Spinal cord (tissue), 10 donors: Measurements from ENCODE around the gene COMT. TPM values are rescaled to one million over a fixed set of nuclear protein-coding genes. Genes with fewer than 3 reads are reported as not detected.

Source experiments
- DNase-seq, 6 donors: peaks; one replicate each; pipeline versions ENCODE4 v3.0.0 to v3.0.0-alpha.2; 2013 to 2015; ENCODE audit warnings: low spot score in 6 of 6, low read depth in 4 of 6
- H3K27ac ChIP-seq: one replicate; pipeline ENCODE4 v1.5.1; 2013; ENCODE audit warnings: low read depth, low read length, control low read depth
- H3K27me3 ChIP-seq: one replicate; pipeline ENCODE4 v1.6.1; 2013; ENCODE audit warnings: low read length; ENCODE audit not compliant: control insufficient read depth, insufficient read depth
- H3K36me3 ChIP-seq: one replicate; pipeline ENCODE4 v1.6.1; 2013; ENCODE audit warnings: low read length; ENCODE audit not compliant: control insufficient read depth, insufficient read depth
- H3K4me1 ChIP-seq: one replicate; pipeline ENCODE4 v1.6.1; 2013; ENCODE audit warnings: low read length; ENCODE audit not compliant: control insufficient read depth, insufficient read depth
- H3K4me3 ChIP-seq: one replicate; pipeline ENCODE4 v1.5.1; 2013; ENCODE audit warnings: low read depth, low read length, control low read depth
- H3K9me3 ChIP-seq: one replicate; pipeline ENCODE4 v1.6.1; 2013; ENCODE audit warnings: low read length; ENCODE audit not compliant: control insufficient read depth, insufficient read depth
- WGBS: methylation state at CpG from one replicate; pipeline ENCODE4 v1.1.5; 2013; ENCODE audit warnings: missing lambda C conversion rate; ENCODE audit not compliant: insufficient coverage; 5-methylcytosine and 5-hydroxymethylcytosine counted together
- polyA plus RNA-seq, 2 donors: library from polyadenylated mRNA; unstranded; fragments of 120-200 nt; gene quantifications; one replicate each; pipeline ENCODE4 v1.2.1, GENCODE V29; 2013; ENCODE audit not compliant: insufficient read length in 2 of 2
- total RNA-seq, 2 donors: library from RNA; depleted of rRNA in 1 of 2; stranded (reverse); fragments of 120-200 nt in 1 of 2; fragments of >200 nt in 1 of 2; gene quantifications; one replicate each; pipeline versions ENCODE4 v1.2.3 to v1.2.4, GENCODE V29; 2013 to 2014
- donor health status: healthy.

COMT gene
- total and polyA plus RNA-seq, 4 donors = 72.6 to 158 (median 146) TPM

DNA sequence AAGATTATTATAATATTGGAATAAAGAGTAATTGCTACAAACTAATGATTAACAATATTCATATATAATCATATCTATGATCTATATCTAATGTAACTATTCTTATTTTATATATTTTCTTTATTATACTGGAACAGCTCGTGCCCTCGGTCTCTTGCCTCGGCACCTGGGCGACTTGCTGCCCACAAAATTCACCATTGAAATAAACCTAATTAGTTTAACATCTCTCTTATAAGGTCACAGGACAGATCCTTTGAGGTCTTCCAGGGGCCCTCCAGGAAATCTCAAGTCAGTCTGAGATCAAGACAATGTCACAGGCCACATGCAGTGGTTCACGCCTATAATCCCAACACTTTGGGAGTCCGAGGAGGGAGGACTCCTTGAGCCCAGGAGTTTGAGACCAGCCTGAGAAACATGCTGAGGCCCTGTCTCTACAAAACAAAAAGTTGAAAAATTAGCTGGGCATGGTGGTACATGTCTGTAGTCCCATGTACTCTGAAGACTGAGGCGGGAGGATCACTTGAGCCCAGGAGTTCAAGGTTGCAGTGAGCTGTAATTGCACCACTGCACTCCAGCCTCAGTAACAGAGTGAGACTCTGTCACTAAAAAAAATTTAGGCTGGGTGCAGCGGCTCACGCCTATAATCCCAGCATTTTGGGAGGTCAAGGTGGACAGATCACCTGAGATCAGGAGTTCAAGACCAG, 6.6 kb downstream of the COMT start:
- Histone ChIP-seq H3K4me3 (no peak overlapping the region), H3K4me1 (peaks cover 22% of the 10 kb centered on the region), H3K9me3 (no peaks in the 10 kb centered on the region), H3K27ac (no peak overlapping the region), H3K27me3 (no peaks in the 10 kb centered on the region), H3K36me3 (peaks cover 19% of the 10 kb centered on the region)
- WGBS = 98% methylated on average over 7 of the region's 9 CpGs
- DNase-seq = no peak

DNA sequence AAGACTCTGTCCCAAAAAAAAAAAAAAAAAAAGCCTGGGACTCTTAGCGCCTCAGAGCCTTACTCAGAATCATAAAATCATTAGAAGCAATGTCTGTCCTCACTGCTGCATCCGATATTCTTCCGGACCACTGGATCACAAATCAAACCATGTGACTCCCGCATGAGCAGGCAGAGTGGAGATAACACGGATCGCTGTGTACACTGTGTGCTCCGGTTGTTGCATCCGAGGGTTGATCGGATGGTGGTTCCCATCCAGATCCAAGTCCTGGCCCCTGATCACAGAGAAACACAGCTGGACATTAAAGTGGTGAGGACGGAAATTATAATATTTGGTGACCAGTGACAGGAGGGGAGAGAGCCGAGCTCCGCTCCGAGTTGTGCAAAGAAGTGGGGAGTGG, 9.8 kb downstream of the COMT start:
- DNase-seq = no peak
- Histone ChIP-seq H3K36me3 (peaks cover 33% of the 10 kb centered on the region), H3K4me3 (no peak overlapping the region), H3K4me1 (peaks cover 22% of the 10 kb centered on the region), H3K27ac (no peak overlapping the region), H3K9me3 (no peaks in the 10 kb centered on the region), H3K27me3 (no peaks in the 10 kb centered on the region)
- 86% methylated on average over 12 of the region's 13 CpGs for WGBS

DNA sequence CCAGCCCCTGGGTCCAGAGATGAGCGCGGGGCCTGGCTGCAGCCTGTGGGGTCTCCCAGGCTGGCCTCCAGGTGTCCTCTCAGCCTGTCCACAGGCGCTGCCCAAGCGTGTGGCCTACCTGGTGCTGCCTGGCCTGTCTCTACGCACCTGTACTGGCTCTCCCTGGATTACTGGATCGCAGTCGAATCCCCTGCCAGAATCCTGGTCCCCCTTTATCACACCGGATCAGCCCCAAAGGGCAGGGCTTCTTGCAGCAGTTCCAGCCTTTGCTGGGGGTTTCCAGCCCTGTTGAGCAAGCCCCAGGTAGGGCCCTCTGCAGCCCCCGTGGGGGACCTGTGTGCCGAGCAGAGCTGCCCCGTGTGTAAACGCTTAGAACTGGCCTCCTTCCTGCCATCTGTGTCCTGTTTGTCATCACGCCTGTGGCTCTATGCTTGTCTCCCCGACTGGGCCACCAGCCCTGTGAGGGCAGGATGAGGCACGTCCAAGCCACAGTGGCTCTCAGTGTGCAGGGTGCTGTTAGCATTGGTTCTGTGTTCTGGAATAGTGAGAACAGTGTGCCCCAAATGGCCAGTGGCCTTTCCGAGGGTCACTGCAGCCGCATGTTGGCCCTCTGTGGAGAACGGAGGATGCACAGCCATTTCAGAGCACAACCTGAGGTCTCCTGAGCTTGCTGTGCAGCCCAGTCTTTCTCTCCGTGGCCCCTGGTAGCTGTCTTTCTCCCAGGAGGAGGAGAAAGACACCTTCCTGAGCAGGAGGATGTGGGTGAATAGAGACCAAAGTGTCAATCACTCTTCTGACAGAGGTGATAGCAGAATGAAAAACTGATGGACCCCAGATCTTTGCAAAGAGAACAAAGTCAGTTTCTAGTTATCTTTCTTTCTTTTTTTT, 13.9 kb downstream of the COMT start:
- Histone ChIP-seq H3K4me1 (peaks cover 35% of the 10 kb centered on the region), H3K27ac (no peak overlapping the region), H3K9me3 (no peaks in the 10 kb centered on the region), H3K4me3 (no peak overlapping the region), H3K27me3 (no peaks in the 10 kb centered on the region), H3K36me3 (peaks cover 37% of the 10 kb centered on the region)
- WGBS = 84% methylated on average over 18 of the region's 19 CpGs
- DNase-seq = no peak

DNA sequence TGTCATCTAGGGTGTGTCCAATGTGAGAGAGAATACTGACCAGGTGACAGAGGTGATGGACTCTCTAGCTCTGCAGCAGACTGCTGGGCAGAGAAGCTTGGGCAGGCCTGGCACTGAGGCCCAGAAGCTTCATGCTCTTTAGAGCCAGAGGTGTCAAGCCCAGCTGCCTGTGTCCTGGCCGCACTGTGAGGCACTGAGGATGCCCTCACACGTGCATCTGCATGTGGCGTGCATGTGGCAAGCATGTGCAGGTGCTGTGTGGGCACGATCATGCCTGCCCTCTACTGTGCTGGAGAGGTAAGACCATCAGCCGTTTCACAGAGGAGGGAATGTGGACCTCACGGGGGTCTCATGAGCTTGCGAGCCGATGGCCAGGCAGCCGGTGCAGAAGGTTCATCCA, 15.9 kb downstream of the COMT start:
- peaks cover 42% of the 10 kb centered on the region for H3K36me3 ChIP-seq
- no peak overlapping the region for H3K27ac ChIP-seq
- no peak overlapping the region for H3K4me3 ChIP-seq
- H3K27me3 ChIP-seq = no peaks in the 10 kb centered on the region
- peaks cover 54% of the 10 kb centered on the region for H3K4me1 ChIP-seq
- H3K9me3 ChIP-seq = no peaks in the 10 kb centered on the region
- 81% methylated on average over 7 of the region's 9 CpGs for WGBS
- no peak for DNase-seq

DNA sequence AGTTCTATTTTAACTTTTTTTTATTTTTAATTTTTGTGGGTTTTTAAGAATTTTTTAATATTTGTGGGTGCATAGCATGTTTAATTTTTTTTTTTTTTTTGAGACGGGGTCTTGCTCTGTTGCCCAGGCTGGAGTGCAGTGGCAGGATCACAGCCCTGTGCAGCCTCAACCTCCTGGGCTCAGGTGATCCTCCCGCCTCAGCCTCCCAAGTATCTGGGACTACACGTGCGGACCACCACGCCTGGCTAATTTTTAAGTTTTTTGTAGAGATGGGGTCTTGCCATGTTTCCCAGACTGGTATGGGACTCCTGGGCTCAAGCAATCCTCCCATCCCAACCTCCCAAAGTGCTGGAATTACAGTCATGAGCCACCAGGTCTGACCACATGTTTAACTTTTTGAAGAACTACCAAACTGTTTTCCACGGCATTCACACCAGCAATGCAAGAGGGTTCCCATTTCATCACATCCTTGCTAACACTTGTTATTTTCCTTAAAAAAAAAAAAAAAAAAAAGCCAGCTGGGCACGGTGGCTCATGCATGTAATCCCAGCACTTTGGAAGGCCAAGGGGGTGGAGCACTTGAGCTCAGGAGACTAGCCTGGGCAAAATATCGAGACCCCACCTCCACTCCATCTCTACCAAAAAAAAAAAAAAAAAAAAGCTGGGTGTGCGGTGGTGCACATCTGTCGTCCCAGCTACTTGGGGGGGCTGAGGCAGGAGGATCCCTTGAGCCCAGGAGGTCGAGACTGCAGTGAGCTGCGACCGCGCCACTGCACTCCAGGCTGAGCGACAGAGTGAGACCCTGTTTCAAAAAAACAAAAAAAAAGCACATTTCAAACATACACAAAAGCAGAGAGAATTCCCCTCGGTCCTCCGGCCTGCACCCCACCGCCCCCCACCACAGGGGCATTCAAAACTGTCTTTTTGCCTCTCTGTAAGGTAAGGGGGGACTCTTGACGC, 16.8 kb downstream of the COMT start:
- H3K27ac ChIP-seq = no peak overlapping the region
- DNase-seq = no peak
- H3K9me3 ChIP-seq = no peaks in the 10 kb centered on the region
- no peaks in the 10 kb centered on the region for H3K27me3 ChIP-seq
- WGBS = 63% methylated on average over 6 of the region's 19 CpGs
- H3K36me3 ChIP-seq = peaks cover 48% of the 10 kb centered on the region
- peaks cover 53% of the 10 kb centered on the region for H3K4me1 ChIP-seq
- H3K4me3 ChIP-seq = peak overlapping the region; percentile 21

DNA sequence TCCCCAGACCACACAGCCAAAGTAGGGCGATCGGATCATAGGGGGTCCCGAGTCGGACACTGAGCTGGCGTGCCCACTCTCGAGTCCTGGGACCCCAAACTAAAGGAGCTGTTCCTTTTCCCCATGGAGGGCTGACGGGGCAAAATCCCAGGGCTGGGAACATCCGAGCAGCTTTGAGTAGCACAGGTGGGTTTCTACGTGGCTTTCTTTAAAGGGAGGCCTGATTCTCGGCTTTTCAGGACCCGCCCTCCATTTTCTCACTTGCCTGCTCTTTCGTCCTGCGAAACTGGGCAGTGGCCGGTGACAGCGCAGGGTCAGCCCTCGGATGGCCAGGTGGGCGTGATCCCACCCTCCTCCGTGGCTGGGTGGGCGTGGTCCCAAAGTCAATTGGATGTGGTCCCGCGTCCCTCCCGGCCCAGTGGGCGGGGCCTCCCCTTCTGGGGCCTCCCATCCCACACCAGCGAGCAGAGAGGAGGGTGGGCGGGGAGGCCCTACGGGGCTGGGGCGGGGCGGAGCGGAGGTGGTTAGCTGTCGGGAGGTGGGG, 17.5 kb downstream of the COMT start:
- Histone ChIP-seq H3K4me1 (peaks cover 46% of the 10 kb centered on the region), H3K4me3 (peak overlapping the region; percentile 21), H3K9me3 (no peaks in the 10 kb centered on the region), H3K27me3 (no peaks in the 10 kb centered on the region), H3K36me3 (peaks cover 51% of the 10 kb centered on the region), H3K27ac (no peak overlapping the region)
- WGBS = 29% methylated on average over 19 of the region's 30 CpGs
- DNase-seq = peak in 2 of 6 donors; percentile 77 to 85

DNA sequence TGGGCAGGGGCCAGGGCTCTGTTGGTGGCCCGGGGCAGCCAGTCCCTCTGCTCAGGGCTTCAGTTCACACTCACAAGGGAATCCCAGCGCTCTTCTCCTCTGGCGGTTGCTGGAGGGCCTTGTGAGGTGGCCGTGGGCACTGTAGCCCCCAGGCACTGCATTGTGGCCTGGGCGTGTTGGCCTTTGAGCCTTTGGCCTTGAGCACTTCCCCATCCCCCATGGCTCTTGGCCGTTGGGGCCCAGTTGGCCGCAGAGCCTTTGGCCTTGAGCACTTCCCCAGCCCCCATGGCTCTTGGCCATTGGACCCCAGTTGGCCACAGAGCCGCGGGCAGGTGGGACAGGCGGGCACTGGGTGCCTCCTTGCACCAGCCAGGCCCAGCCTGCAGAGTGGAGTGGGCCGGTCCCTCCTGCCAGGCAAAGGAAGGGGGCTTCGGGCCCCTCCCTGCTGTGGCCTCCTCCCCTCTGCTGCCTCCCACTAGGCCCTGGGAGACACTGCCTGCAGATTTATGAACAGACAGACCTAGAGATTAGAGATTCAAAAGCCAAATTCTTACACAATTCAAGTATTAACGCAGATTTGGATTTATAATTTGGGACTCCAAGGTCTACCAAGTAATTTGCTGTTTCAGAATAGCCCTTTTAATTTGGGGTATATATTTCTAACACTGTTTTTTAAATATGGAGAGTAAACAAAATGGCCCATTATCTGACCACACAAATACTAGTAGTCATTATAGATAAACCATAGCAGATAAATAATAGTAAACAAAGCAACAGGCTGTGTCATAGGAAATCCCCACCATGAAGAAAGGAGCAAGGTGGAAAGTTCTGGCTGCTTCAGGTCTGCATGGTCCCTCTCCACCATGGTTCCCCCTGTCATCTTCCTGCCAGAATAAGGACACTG, 18.3 kb downstream of the COMT start:
- H3K4me3 ChIP-seq = no peak overlapping the region
- 20% methylated on average over 9 of the region's 13 CpGs for WGBS
- DNase-seq = no peak
- peaks cover 48% of the 10 kb centered on the region for H3K4me1 ChIP-seq
- H3K27ac ChIP-seq = no peak overlapping the region
- no peaks in the 10 kb centered on the region for H3K27me3 ChIP-seq
- no peaks in the 10 kb centered on the region for H3K9me3 ChIP-seq
- peaks cover 58% of the 10 kb centered on the region for H3K36me3 ChIP-seq

DNA sequence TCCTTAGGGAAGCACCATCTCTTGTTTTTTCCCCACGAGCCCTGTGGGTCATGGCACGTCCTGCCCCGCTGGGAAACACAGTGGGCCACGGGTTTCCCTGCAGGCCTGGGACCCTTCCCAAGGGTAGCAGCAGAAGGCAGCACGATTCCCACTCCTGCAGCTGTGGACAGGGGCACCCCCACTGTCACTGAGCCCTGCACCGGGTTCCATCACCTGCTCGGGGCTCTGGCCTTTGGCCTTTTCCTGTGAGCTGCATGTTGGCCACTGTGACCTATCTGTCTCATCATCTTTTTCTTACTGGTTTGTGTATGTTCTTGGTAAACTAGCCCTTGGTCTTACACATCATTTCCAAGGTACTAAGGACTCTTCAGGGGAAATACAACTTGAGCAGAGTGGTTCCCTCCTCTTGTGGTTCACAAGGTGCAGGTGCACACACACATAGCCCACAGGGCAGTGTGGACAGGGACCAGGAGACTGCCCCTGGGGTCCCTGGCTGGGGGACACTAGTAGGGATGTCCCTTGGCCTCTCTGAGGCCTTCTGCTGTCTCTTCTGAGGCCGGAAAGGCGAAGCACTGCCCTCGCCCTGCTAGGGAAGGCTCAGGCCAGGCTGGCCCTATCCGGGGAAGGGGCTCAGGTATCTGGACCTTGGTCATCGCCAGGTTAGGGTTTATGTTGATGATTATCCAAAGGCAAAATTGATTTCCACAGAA, 19.1 kb downstream of the COMT start:
- no peak for DNase-seq
- no peak overlapping the region for H3K4me3 ChIP-seq
- H3K4me1 ChIP-seq = peaks cover 56% of the 10 kb centered on the region
- no peak overlapping the region for H3K27ac ChIP-seq
- H3K27me3 ChIP-seq = no peaks in the 10 kb centered on the region
- H3K36me3 ChIP-seq = peaks cover 57% of the 10 kb centered on the region
- no peaks in the 10 kb centered on the region for H3K9me3 ChIP-seq
- 90% methylated on average over 9 of the region's 12 CpGs for WGBS
